ENCODE measurements around the gene LRRC57. TPM values are rescaled to one million over a fixed set of nuclear protein-coding genes. Genes with fewer than 3 reads are reported as not detected.

Gene LRRC57
- total RNA-seq, 1 donor from 2014 or later = 21.4 TPM

GRCh38 chr15:42523331-42523730 lies 25.3 kb downstream of the LRRC57 start:
- ChIA-PET CTCF (no interaction called here), POLR2A (no interaction called here)
- no peak overlapping the region for H3K4me3 Mint-ChIP-seq

GRCh38 chr15:42511007-42511391 lies 37.6 kb downstream of the LRRC57 start:
- no peaks in the 10 kb centered on the region for H3K9me3 Mint-ChIP-seq
- ChIA-PET POLR2A (no interaction called here), CTCF (no interaction called here)
- ATAC-seq (ENCODE audit: low read depth) (no peak), DNase-seq (no peak)
- H3K4me3 Mint-ChIP-seq = no peak overlapping the region
- no peaks in the 10 kb centered on the region for H3K27me3 Mint-ChIP-seq
- H3K36me3 Mint-ChIP-seq (ENCODE audit: low read depth) = peaks cover 60% of the 10 kb centered on the region
- intact Hi-C loops (cut with micrococcal nuclease) = no loop called here
- no peak overlapping the region for H3K27ac Mint-ChIP-seq
- TF ChIP-seq, protein P1, sequence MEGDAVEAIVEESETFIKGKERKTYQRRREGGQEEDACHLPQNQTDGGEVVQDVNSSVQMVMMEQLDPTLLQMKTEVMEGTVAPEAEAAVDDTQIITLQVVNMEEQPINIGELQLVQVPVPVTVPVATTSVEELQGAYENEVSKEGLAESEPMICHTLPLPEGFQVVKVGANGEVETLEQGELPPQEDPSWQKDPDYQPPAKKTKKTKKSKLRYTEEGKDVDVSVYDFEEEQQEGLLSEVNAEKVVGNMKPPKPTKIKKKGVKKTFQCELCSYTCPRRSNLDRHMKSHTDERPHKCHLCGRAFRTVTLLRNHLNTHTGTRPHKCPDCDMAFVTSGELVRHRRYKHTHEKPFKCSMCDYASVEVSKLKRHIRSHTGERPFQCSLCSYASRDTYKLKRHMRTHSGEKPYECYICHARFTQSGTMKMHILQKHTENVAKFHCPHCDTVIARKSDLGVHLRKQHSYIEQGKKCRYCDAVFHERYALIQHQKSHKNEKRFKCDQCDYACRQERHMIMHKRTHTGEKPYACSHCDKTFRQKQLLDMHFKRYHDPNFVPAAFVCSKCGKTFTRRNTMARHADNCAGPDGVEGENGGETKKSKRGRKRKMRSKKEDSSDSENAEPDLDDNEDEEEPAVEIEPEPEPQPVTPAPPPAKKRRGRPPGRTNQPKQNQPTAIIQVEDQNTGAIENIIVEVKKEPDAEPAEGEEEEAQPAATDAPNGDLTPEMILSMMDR (IDR thresholded peaks at IDR 0.05) = no peak
- peaks cover 35% of the 10 kb centered on the region for H3K4me1 Mint-ChIP-seq

More at GRCh38 chr15:42523331-42523730, 25.3 kb downstream of the LRRC57 start:
- Mint-ChIP-seq H3K4me1 (no peaks in the 10 kb centered on the region), H3K27ac (no peak overlapping the region), H3K36me3 (ENCODE audit: low read depth) (peaks cover 66% of the 10 kb centered on the region), H3K9me3 (no peaks in the 10 kb centered on the region), H3K27me3 (no peaks in the 10 kb centered on the region)
- DNase-seq (no peak), ATAC-seq (ENCODE audit: low read depth) (no peak)
- TF ChIP-seq, protein P1 (IDR thresholded peaks at IDR 0.05) = no peak
- intact Hi-C loops (cut with micrococcal nuclease) = no loop called here

DNA sequence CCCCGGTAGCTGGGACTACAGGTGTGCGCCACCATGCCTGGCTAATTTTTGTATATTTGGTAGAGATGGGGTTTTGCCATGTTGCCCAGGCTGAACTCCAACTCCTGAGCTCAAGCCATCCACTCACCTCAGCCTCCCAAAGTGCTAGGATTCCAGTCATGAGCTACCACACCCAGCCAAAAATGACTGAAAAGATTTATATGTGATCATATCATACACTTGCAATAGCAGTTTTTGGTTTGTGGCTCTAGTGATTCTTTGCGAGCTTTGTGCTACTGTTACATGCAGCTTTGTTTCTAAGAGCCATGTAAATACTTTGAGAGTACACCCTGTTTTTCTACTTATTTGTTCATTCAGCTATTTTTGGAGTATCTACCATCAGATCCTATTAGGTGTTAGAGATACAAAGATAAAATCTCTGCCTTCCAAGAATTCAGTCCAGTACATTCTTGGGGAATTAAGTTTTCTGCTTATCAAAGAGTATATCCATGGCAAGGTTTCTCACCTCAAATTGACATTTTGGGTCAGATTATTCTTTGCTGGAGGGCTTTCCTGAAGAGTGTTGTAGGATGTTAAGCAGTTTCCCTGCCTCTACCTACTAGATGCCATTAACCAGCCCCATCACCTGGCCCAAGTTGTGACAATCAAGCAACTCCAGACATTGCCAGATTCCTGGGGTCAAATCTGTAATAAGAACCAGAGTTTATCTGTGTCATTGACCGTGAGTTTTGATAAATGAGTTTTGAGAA lies 38.2 kb downstream of the LRRC57 start:
- H3K4me3 Mint-ChIP-seq = no peak overlapping the region
- ChIA-PET POLR2A (no interaction called here), CTCF (interaction anchor here (0.6 kb wide), 1 partner anchor 31 kb away, joined by 3 read pairs; no protein-coding TSS in a partner anchor)
- H3K4me1 Mint-ChIP-seq = peaks cover 39% of the 10 kb centered on the region
- DNase-seq (no peak), ATAC-seq (ENCODE audit: low read depth) (no peak)
- H3K27me3 Mint-ChIP-seq = no peaks in the 10 kb centered on the region
- intact Hi-C loops (cut with micrococcal nuclease) = no loop called here
- TF ChIP-seq, protein P1 (IDR thresholded peaks at IDR 0.05) = no peak
- H3K27ac Mint-ChIP-seq = no peak overlapping the region
- H3K9me3 Mint-ChIP-seq = no peaks in the 10 kb centered on the region
- peaks cover 54% of the 10 kb centered on the region for H3K36me3 Mint-ChIP-seq (ENCODE audit: low read depth)

- Mint-ChIP-seq H3K36me3 (ENCODE audit: low read depth) (peaks cover 34% of the 10 kb centered on the region), H3K27me3 (no peaks in the 10 kb centered on the region), H3K27ac (no peak overlapping the region), H3K4me1 (peaks cover 57% of the 10 kb centered on the region), H3K4me3 (no peak overlapping the region), H3K9me3 (no peaks in the 10 kb centered on the region)
- DNase-seq (no peak), ATAC-seq (ENCODE audit: low read depth) (no peak)
- ChIA-PET CTCF (no interaction called here), POLR2A (interaction anchor here (0.7 kb wide), 1 partner anchor 214 kb away, joined by 6 read pairs; no protein-coding TSS in a partner anchor)
- intact Hi-C loops (cut with micrococcal nuclease) = no loop called here
- TF ChIP-seq, protein P1 (IDR thresholded peaks at IDR 0.05) = no peak
Measured at GRCh38 chr15:42508263-42508690, 40.3 kb downstream of the LRRC57 start.

DNA sequence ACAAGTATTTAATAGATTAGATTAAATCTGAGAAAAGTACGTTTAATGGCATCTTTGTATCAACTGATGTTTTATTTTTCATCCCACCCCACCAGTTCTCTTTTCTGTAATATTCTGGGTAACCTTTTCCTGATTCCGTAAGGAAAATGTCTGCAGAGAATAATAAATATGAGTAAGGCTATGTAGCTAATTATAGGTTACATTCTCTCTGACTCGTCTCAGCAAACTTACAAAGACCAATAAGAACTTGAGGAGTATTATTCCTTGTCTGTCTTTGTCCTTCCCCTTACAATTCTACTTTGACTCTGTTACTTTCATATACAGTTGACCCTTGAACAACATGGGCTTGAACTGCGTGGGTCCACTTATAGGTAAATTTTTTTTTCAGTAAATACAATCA lies 41.1 kb downstream of the LRRC57 start:
- ATAC-seq (ENCODE audit: low read depth) = no peak
- Mint-ChIP-seq H3K27me3 (no peaks in the 10 kb centered on the region), H3K4me1 (peaks cover 65% of the 10 kb centered on the region), H3K27ac (no peak overlapping the region), H3K9me3 (no peaks in the 10 kb centered on the region), H3K4me3 (no peak overlapping the region), H3K36me3 (ENCODE audit: low read depth) (peaks cover 27% of the 10 kb centered on the region)
- TF ChIP-seq, protein P1 (IDR thresholded peaks at IDR 0.05) = no peak
- intact Hi-C loops (cut with micrococcal nuclease) = no loop called here
- ChIA-PET POLR2A (interaction anchor here (0.7 kb wide), 1 partner anchor 213 kb away, joined by 6 read pairs; no protein-coding TSS in a partner anchor), CTCF (no interaction called here)
- no peak for DNase-seq

Data from activated B cell treated with CpG ODN at 0.5 μM for 24 hours (primary cell).